Activated naive CD4-positive, alpha-beta T cell (primary cell): ENCODE measurements around the gene CHD6.
"Not testable (repeated sequence)": the region's sequence is repeated elsewhere in the genome, so short reads cannot be mapped to it uniquely, and the experiment has no call there.

Experiments
- DNase-seq, 4 experiments: peaks; one replicate each; lab custom pipeline; 2025; lab: John Stamatoyannopoulos, UW

Gene CHD6

GRCh38 chr20:41538810-41539596 is 79.2 kb downstream of the CHD6 start:
- no peak for DNase-seq

GRCh38 chr20:41537865-41538264 is 80.3 kb downstream of the CHD6 start:
- no peak for DNase-seq

- not testable (repeated sequence) for DNase-seq
Observed at GRCh38 chr20:41535551-41535950, 82.6 kb downstream of the CHD6 start.

GRCh38 chr20:41534842-41535241 is 83.3 kb downstream of the CHD6 start:
- DNase-seq = no peak

GRCh38 chr20:41534170-41534569 is 84.0 kb downstream of the CHD6 start:
- no peak for DNase-seq

- no peak for DNase-seq
Observed at GRCh38 chr20:41533537-41534136, 84.5 kb downstream of the CHD6 start.

GRCh38 chr20:41532935-41533334 is 85.2 kb downstream of the CHD6 start:
- DNase-seq = no peak

- no peak for DNase-seq
Observed at GRCh38 chr20:41531518-41532275, 86.5 kb downstream of the CHD6 start.

GRCh38 chr20:41530923-41531322 is 87.3 kb downstream of the CHD6 start:
- no peak for DNase-seq

- DNase-seq = no peak
Observed at GRCh38 chr20:41526327-41526726, 91.8 kb downstream of the CHD6 start.

GRCh38 chr20:41524980-41525613 is 93.1 kb downstream of the CHD6 start:
- no peak for DNase-seq

GRCh38 chr20:41523857-41524256 is 94.3 kb downstream of the CHD6 start:
- no peak for DNase-seq

- no peak for DNase-seq
Observed at GRCh38 chr20:41513829-41514228, 104.3 kb downstream of the CHD6 start.

- DNase-seq = no peak
Observed at GRCh38 chr20:41512624-41513023, 105.6 kb downstream of the CHD6 start.

- no peak for DNase-seq
Observed at GRCh38 chr20:41510847-41511450, 107.2 kb downstream of the CHD6 start.

- no peak for DNase-seq
Observed at GRCh38 chr20:41510224-41510623, 108.0 kb downstream of the CHD6 start.

- DNase-seq = no peak
Observed at GRCh38 chr20:41509316-41510200, 108.6 kb downstream of the CHD6 start.

GRCh38 chr20:41508335-41508734 is 109.8 kb downstream of the CHD6 start:
- no peak for DNase-seq

GRCh38 chr20:41507851-41508250 is 110.3 kb downstream of the CHD6 start:
- no peak for DNase-seq

GRCh38 chr20:41507436-41507835 is 110.7 kb downstream of the CHD6 start:
- no peak for DNase-seq
